ENCODE results near the gene MT2A.

DNA sequence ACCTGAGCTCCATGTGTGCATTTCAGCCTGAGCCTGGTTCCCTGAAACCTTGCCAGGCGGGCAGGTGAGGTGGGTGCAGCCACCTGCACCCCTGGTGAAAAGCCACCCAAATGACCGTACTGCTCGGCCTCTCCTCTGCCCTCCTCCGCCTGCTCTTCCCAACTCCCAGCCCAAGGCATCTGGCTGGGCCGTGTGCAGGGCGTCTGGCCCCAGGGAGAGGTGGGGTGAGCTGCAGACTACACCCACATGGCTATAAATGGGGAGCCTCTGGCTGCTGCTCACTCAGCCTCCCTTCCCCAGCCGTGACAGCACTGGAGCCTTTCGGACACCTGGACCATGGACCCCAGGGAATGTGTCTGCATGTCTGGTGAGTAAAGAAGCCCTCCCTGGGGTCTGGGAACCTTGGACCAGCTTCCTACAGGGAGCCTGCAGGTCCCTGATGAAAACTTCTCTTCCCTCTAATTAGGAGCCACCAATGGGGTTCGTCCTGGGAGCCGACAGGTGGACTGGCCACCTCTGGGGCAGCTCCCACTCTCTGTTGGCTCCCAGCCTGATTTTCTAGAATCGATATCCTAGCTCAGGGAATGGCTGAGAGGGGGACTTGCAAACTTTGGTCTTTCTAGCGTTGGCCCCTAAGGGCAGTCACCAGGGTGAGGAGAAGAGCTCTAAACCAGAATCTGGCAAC is 43.4 kb upstream of the MT2A start, which contains the start of gene MT4:
- TF ChIP-seq, protein P1, sequence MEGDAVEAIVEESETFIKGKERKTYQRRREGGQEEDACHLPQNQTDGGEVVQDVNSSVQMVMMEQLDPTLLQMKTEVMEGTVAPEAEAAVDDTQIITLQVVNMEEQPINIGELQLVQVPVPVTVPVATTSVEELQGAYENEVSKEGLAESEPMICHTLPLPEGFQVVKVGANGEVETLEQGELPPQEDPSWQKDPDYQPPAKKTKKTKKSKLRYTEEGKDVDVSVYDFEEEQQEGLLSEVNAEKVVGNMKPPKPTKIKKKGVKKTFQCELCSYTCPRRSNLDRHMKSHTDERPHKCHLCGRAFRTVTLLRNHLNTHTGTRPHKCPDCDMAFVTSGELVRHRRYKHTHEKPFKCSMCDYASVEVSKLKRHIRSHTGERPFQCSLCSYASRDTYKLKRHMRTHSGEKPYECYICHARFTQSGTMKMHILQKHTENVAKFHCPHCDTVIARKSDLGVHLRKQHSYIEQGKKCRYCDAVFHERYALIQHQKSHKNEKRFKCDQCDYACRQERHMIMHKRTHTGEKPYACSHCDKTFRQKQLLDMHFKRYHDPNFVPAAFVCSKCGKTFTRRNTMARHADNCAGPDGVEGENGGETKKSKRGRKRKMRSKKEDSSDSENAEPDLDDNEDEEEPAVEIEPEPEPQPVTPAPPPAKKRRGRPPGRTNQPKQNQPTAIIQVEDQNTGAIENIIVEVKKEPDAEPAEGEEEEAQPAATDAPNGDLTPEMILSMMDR (IDR thresholded peaks at IDR 0.05; ENCODE audit: insufficient read depth, low read length, poor library complexity, severe bottlenecking) = no peak
- no peak for TF ChIP-seq EZH2phosphoT487 (conservative IDR thresholded peaks at IDR 0.05; ENCODE audit: low read length)

Measured in SU-DHL-6 (cell line).